Calu3 (cell line): ENCODE results near the gene ETS1. TPM values are rescaled to one million over a fixed set of nuclear protein-coding genes. Genes with fewer than 3 reads are reported as not detected.

Experiments
- BruUV-seq: library from RNA; stranded (reverse); fragments of 400-500 nt; replicated peaks from 2 replicates; lab custom pipeline; 2021; lab: Mats Ljungman, UMichigan
- CTCF ChIA-PET: fragments of 300-600 bp; sonication (Branson Sonifier 250); formaldehyde crosslinking; loops from one replicate; lab custom pipeline; 2022; ENCODE audit warnings: antibody characterized with exemption; lab: Charles Lee
- DNase-seq: peaks from one replicate; pipeline ENCODE4 v3.0.0; 2022
- H3K27ac Mint-ChIP-seq: one replicate; pipeline ENCODE4 v1.8.0; 2022; ENCODE audit warnings: mixed read lengths; ENCODE audit not compliant: unreplicated experiment
- H3K27me3 Mint-ChIP-seq: one replicate; pipeline ENCODE4 v1.8.0; 2022; ENCODE audit warnings: mixed read lengths; ENCODE audit not compliant: unreplicated experiment
- H3K36me3 Mint-ChIP-seq: one replicate; pipeline ENCODE4 v1.8.0; 2022; ENCODE audit warnings: mild to moderate bottlenecking, moderate library complexity, mixed read lengths; ENCODE audit not compliant: insufficient read depth, unreplicated experiment
- H3K4me1 Mint-ChIP-seq: one replicate; pipeline ENCODE4 v1.8.0; 2022; ENCODE audit warnings: mild to moderate bottlenecking, low read depth, mixed read lengths; ENCODE audit not compliant: unreplicated experiment
- H3K4me3 Mint-ChIP-seq: one replicate; pipeline ENCODE4 v1.8.0; 2022; ENCODE audit warnings: mild to moderate bottlenecking, low read depth, moderate library complexity, mixed read lengths; ENCODE audit not compliant: unreplicated experiment
- H3K9me3 Mint-ChIP-seq: one replicate; pipeline ENCODE4 v1.8.0; 2022; ENCODE audit warnings: low read depth, mixed read lengths; ENCODE audit not compliant: unreplicated experiment
- intact Hi-C: fragments of 100-400 bp; cut with micrococcal nuclease; formaldehyde crosslinking; loops from one replicate; pipeline ENCODE4 v1.10.0; 2022; ENCODE audit not compliant: unreplicated experiment
- total RNA-seq: library from RNA; stranded (reverse); gene quantifications from 2 replicates; pipeline ENCODE4 v1.2.3, GENCODE V29; 2022
- TF ChIP-seq, protein P1 (sequence below): fragments of 200-600 bp; IDR thresholded peaks from one replicate; pipeline ENCODE4 v1.8.0; 2022; ENCODE audit warnings: antibody characterized with exemption; ENCODE audit not compliant: unreplicated experiment

The ETS1 gene
- total RNA-seq, 1 experiment from 2014 or later: 38.4 TPM

DNA sequence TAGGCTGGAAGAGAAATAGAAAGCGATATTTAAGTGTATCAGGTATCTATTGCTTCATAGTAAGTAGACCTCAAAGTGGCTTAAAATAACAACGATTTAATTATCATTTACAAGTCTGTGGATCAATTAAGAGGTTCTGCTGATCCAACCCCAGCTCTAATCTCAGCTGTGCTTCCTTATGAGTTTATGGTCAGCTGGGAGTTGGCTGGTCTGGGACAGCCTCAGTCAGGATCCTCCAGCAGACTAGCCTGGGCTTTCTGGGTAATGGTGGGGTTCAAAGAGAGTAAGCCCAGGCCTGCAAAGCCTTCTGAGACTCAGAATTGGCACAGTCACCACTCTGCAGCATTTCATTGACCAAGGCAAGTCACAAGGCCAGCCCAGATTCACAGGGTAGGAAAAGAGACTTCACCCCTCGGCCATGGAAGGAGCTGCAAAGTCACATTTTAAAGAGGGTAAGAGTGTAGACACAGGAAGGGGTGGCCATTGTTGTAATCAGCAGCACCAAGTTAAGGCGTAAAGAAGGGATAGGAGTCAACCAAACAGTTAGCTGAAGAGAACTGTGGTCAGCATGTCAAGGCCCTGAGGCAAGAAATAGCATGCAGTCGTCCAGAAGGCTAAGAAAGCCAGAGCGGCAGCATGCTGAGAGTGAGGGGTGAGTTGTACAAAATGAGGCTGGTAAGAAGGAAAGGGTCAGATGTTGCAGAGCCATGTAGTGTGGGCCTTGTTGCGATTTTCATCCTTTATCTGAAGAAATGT lies 168.2 kb downstream of the ETS1 start:
- DNase-seq: no peak
- H3K27ac Mint-ChIP-seq: no peak overlapping the region
- intact Hi-C loops: no loop called here
- no TSS peak for BruUV-seq
- TF ChIP-seq, protein P1, sequence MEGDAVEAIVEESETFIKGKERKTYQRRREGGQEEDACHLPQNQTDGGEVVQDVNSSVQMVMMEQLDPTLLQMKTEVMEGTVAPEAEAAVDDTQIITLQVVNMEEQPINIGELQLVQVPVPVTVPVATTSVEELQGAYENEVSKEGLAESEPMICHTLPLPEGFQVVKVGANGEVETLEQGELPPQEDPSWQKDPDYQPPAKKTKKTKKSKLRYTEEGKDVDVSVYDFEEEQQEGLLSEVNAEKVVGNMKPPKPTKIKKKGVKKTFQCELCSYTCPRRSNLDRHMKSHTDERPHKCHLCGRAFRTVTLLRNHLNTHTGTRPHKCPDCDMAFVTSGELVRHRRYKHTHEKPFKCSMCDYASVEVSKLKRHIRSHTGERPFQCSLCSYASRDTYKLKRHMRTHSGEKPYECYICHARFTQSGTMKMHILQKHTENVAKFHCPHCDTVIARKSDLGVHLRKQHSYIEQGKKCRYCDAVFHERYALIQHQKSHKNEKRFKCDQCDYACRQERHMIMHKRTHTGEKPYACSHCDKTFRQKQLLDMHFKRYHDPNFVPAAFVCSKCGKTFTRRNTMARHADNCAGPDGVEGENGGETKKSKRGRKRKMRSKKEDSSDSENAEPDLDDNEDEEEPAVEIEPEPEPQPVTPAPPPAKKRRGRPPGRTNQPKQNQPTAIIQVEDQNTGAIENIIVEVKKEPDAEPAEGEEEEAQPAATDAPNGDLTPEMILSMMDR: no peak
- H3K36me3 Mint-ChIP-seq: no peaks in the 10 kb centered on the region
- H3K9me3 Mint-ChIP-seq: no peaks in the 10 kb centered on the region
- no peaks in the 10 kb centered on the region for H3K27me3 Mint-ChIP-seq
- no peak overlapping the region for H3K4me3 Mint-ChIP-seq
- CTCF ChIA-PET: no interaction called here
- H3K4me1 Mint-ChIP-seq: peaks cover 16% of the 10 kb centered on the region

DNA sequence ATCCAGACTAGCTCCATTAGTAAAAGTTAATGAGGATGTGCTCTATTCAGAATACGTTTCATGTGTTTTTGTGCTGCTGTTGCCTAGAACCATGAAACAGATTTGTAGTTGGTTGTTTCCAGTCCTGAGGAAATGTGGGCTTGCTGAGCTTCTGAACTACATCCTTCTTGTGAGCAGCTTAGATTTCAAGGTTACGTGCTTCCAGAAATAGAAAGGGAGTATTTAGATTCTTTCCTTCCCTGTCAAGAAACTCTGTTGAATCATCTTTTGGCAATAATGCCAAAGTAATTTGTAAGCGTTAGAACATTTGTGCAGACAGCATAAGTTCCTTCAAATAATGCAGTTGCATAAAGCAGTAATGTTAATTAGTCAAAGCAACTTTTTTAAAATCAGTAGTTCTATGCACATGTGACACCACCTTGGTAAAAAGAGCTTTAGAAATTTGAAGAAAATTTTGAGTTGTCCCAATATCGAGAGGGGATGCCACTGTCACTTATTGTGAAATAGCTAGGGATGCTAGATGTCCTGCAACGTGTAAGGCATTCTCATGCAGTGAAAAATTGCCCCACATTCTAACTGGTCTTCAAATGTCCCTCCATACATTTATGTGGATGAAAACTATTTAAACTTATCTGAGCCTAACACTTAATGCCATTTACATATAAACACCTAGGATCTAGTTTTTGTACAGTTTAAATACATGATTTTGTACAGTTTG lies 169.6 kb downstream of the ETS1 start:
- TF ChIP-seq, protein P1: no peak
- H3K9me3 Mint-ChIP-seq: no peaks in the 10 kb centered on the region
- CTCF ChIA-PET: interaction anchor here (0.7 kb wide), 1 partner anchor 100 kb away, joined by 3 read pairs; no protein-coding TSS in a partner anchor
- H3K4me3 Mint-ChIP-seq: no peak overlapping the region
- intact Hi-C loops: no loop called here
- no peaks in the 10 kb centered on the region for H3K36me3 Mint-ChIP-seq
- H3K4me1 Mint-ChIP-seq: peaks cover 25% of the 10 kb centered on the region
- no peaks in the 10 kb centered on the region for H3K27me3 Mint-ChIP-seq
- no peak for DNase-seq
- no peak overlapping the region for H3K27ac Mint-ChIP-seq
- no TSS peak for BruUV-seq

DNA sequence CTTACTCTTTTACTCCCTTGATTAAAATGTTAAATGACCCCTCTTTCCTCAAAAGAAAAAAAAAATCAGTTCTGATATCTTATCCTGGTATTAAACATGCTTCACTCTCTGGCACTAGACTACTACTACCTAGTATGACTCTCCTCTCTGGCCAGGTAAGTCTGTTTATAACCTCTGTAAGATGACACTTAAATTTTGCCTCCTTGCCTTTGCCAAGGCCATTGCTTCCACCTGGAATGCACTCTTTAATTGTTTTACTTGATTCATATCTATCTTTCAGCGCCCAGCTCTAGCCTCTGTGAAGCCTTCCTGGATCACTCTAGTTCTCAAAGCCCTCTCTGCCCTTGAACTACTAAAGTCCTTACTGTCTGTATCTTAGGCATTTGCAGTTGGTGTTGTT lies 170.4 kb downstream of the ETS1 start:
- no peak for DNase-seq
- Mint-ChIP-seq H3K27ac (no peak overlapping the region), H3K4me1 (peaks cover 24% of the 10 kb centered on the region), H3K4me3 (no peak overlapping the region), H3K9me3 (no peaks in the 10 kb centered on the region), H3K27me3 (no peaks in the 10 kb centered on the region), H3K36me3 (no peaks in the 10 kb centered on the region)
- BruUV-seq: no TSS peak
- TF ChIP-seq, protein P1: no peak
- CTCF ChIA-PET: interaction anchor here (0.7 kb wide), 1 partner anchor 100 kb away, joined by 3 read pairs; no protein-coding TSS in a partner anchor
- intact Hi-C loops: no loop called here

DNA sequence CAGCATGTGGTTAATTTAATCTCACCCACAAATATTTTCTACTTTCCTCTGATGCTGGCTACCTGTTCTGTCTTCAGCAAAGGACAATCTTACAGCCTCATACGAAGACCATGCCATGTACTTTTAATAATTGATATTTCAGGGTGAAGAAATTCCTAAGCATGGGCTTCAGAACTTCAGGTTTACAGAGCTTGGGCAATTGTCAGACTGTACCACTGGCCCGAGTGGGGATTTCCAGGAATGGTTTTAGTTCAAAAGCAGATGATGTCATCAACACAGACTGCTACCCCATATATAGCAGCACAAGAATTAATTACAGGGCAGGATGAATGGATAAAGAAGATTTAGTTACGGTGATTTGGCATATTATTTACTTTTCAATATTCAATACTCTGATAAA lies 171.8 kb downstream of the ETS1 start:
- DNase-seq: no peak
- BruUV-seq: no TSS peak
- Mint-ChIP-seq H3K27ac (no peak overlapping the region), H3K27me3 (no peaks in the 10 kb centered on the region), H3K4me1 (peaks cover 16% of the 10 kb centered on the region), H3K9me3 (no peaks in the 10 kb centered on the region), H3K4me3 (no peak overlapping the region), H3K36me3 (no peaks in the 10 kb centered on the region)
- intact Hi-C loops: no loop called here
- TF ChIP-seq, protein P1: no peak
- CTCF ChIA-PET: no interaction called here
